SK-MEL-5 (cell line): Measurements from ENCODE around the gene CCDC88B. TPM values are rescaled to one million over a fixed set of nuclear protein-coding genes. Genes with fewer than 3 reads are reported as not detected.

ENCODE experiments used
- DNase-seq: peaks from one replicate; pipeline ENCODE4 v3.0.0-alpha.2; 2016; ENCODE audit warnings: low read depth, low spot score
- in situ Hi-C: cut with HindIII; loops from 2 replicates; pipeline ENCODE4 v1.10.0; 2016; ENCODE audit warnings: low sequenced_read_pairs, high pct_unique_total_duplicates, low pct_unique_long_range_greater_than_20kb
- total RNA-seq: library from RNA; depleted of rRNA; stranded (reverse); fragments of >200 nt; shearing (Covaris generic); gene quantifications from 2 replicates; pipeline ENCODE4 v1.2.3, GENCODE V29; 2014

The CCDC88B gene
- total RNA-seq, 1 experiment from 2014 or later = 2.0 TPM

- in situ Hi-C loops = no loop called here
- no peak for DNase-seq
Measured at GRCh38 chr11:64337538-64338249, 2.3 kb upstream of the CCDC88B start.

GRCh38 chr11:64338716-64339115 lies 1.3 kb upstream of the CCDC88B start:
- no peak for DNase-seq
- in situ Hi-C loops = no loop called here

- DNase-seq = no peak
- in situ Hi-C loops = no loop called here
Measured at GRCh38 chr11:64339286-64339685, 718 bp upstream of the CCDC88B start.

GRCh38 chr11:64340671-64341335 lies 799 bp downstream of the CCDC88B start:
- DNase-seq = no peak

GRCh38 chr11:64341429-64341828 lies 1.4 kb downstream of the CCDC88B start:
- DNase-seq = no peak
- in situ Hi-C loops = no loop called here

More at GRCh38 chr11:64340671-64341335, 799 bp downstream of the CCDC88B start:
- in situ Hi-C loops = no loop called here

- peak; percentile 68 for DNase-seq
- in situ Hi-C loops = no loop called here
Measured at GRCh38 chr11:64341851-64342791, 2.1 kb downstream of the CCDC88B start.

GRCh38 chr11:64342869-64343745 lies 3.1 kb downstream of the CCDC88B start:
- in situ Hi-C loops = no loop called here
- no peak for DNase-seq

- in situ Hi-C loops = no loop called here
- DNase-seq = peak; percentile 39
Measured at GRCh38 chr11:64343767-64344559, 4.0 kb downstream of the CCDC88B start.

- in situ Hi-C loops = no loop called here
- no peak for DNase-seq
Measured at GRCh38 chr11:64344787-64345186, 4.8 kb downstream of the CCDC88B start.

- DNase-seq = no peak
Measured at GRCh38 chr11:64347193-64347867, 7.3 kb downstream of the CCDC88B start.

GRCh38 chr11:64348383-64349024 lies 8.5 kb downstream of the CCDC88B start:
- in situ Hi-C loops = no loop called here
- no peak for DNase-seq

More at GRCh38 chr11:64347193-64347867, 7.3 kb downstream of the CCDC88B start:
- in situ Hi-C loops = no loop called here

GRCh38 chr11:64349025-64349387 lies 9.0 kb downstream of the CCDC88B start:
- DNase-seq = no peak
- in situ Hi-C loops = no loop called here

- in situ Hi-C loops = no loop called here
- no peak for DNase-seq
Measured at GRCh38 chr11:64349404-64349803, 9.4 kb downstream of the CCDC88B start.

GRCh38 chr11:64351136-64351631 lies 11.2 kb downstream of the CCDC88B start:
- in situ Hi-C loops = no loop called here
- DNase-seq = no peak

GRCh38 chr11:64352099-64352994 lies 12.3 kb downstream of the CCDC88B start:
- no peak for DNase-seq
- in situ Hi-C loops = no loop called here
